Type B pancreatic cell (in vitro differentiated cells): ENCODE results near the gene GGT6. TPM values are rescaled to one million over a fixed set of nuclear protein-coding genes. Genes with fewer than 3 reads are reported as not detected.

Source experiments
- DNase-seq: peaks from one replicate; pipeline ENCODE4 v3.0.0; 2021; ENCODE audit warnings: mixed read lengths; ENCODE audit not compliant: unreplicated experiment; ENCODE audit errors: extremely low spot score
- H3K27ac Mint-ChIP-seq: 2 replicates; pipeline ENCODE4 v1.8.0; 2021; ENCODE audit warnings: mild to moderate bottlenecking, mixed read lengths
- H3K27me3 Mint-ChIP-seq: 2 replicates; pipeline ENCODE4 v1.8.0; 2021; ENCODE audit warnings: mixed read lengths
- H3K36me3 Mint-ChIP-seq: 2 replicates; pipeline ENCODE4 v1.8.0; 2021; ENCODE audit warnings: mixed read lengths
- H3K4me1 Mint-ChIP-seq: one replicate; pipeline ENCODE4 v1.8.0; 2021; ENCODE audit warnings: mixed read lengths; ENCODE audit not compliant: unreplicated experiment
- H3K4me3 Mint-ChIP-seq: 2 replicates; pipeline ENCODE4 v1.8.0; 2021; ENCODE audit warnings: mild to moderate bottlenecking, mixed read lengths
- H3K9me3 Mint-ChIP-seq: 2 replicates; pipeline ENCODE4 v1.8.0; 2021; ENCODE audit warnings: mixed read lengths
- CTCF ChIP-seq: fragments of 200-600 bp; sonication (generic); conservative IDR thresholded peaks from 2 replicates; pipeline ENCODE4 v1.5.0; 2021; ENCODE audit warnings: antibody characterized with exemption, mild to moderate bottlenecking
- long read RNA-seq: library from polyadenylated mRNA; unstranded; transcript quantifications from one replicate; pipeline ENCODE4 v2.0.0, GENCODE V29; 2020
- total RNA-seq: library from RNA; stranded (reverse); gene quantifications from 2 replicates; pipeline ENCODE4 v1.2.1, GENCODE V29; 2021; ENCODE audit warnings: low replicate concordance

The GGT6 gene
- total RNA-seq, result 1.0 and 1.4 TPM in 2 replicates
- long read RNA-seq, result 0 reads

- DNase-seq, result no peak
- TF ChIP-seq CTCF, result no peak
- Mint-ChIP-seq H3K9me3 (no peaks in the 10 kb centered on the region), H3K27me3 (no peaks in the 10 kb centered on the region), H3K36me3 (no peaks in the 10 kb centered on the region), H3K4me3 (no peak within 1 kb of the TSS), H3K4me1 (peaks cover 15% of the 10 kb centered on the region), H3K27ac (no peak within 1 kb of the TSS)
Measured at GRCh38 chr17:4560421-4560820, at the start of gene GGT6. Gene GGT6, minus strand, starts transcription at chr17:4560577. Its CDS starts 56 bp downstream, at chr17:4560521.

GRCh38 chr17:4610162-4610561 lies 49.8 kb upstream of the GGT6 start:
- Mint-ChIP-seq H3K4me1 (peaks cover 49% of the 10 kb centered on the region), H3K4me3 (peak overlapping the region; percentile 65)
- no peak for TF ChIP-seq CTCF

GRCh38 chr17:4609761-4610160 lies 49.4 kb upstream of the GGT6 start:
- peaks cover 8% of the 10 kb centered on the region for H3K36me3 Mint-ChIP-seq
- no peak for TF ChIP-seq CTCF
- H3K27ac Mint-ChIP-seq, result peak overlapping the region; percentile 80
- DNase-seq, result no peak
- H3K27me3 Mint-ChIP-seq, result no peaks in the 10 kb centered on the region
- peaks cover 49% of the 10 kb centered on the region for H3K4me1 Mint-ChIP-seq
- no peaks in the 10 kb centered on the region for H3K9me3 Mint-ChIP-seq
- H3K4me3 Mint-ChIP-seq, result no peak overlapping the region

More at GRCh38 chr17:4610162-4610561, 49.8 kb upstream of the GGT6 start:
- H3K36me3 Mint-ChIP-seq, result peaks cover 8% of the 10 kb centered on the region
- DNase-seq, result no peak
- H3K27ac Mint-ChIP-seq, result peak overlapping the region; percentile 80
- no peaks in the 10 kb centered on the region for H3K9me3 Mint-ChIP-seq
- no peaks in the 10 kb centered on the region for H3K27me3 Mint-ChIP-seq

- peak overlapping the region; percentile 75 for H3K4me3 Mint-ChIP-seq
- DNase-seq, result no peak
- peaks cover 17% of the 10 kb centered on the region for H3K36me3 Mint-ChIP-seq
- no peak for TF ChIP-seq CTCF
- H3K4me1 Mint-ChIP-seq, result peaks cover 59% of the 10 kb centered on the region
- H3K27ac Mint-ChIP-seq, result peak overlapping the region; percentile 70
- H3K9me3 Mint-ChIP-seq, result no peaks in the 10 kb centered on the region
- H3K27me3 Mint-ChIP-seq, result no peaks in the 10 kb centered on the region
Measured at GRCh38 chr17:4607773-4608187, 47.4 kb upstream of the GGT6 start.

GRCh38 chr17:4607261-4607741 lies 46.9 kb upstream of the GGT6 start:
- Mint-ChIP-seq H3K36me3 (peaks cover 17% of the 10 kb centered on the region), H3K4me3 (peak overlapping the region; percentile 75), H3K27me3 (no peaks in the 10 kb centered on the region), H3K4me1 (peaks cover 59% of the 10 kb centered on the region), H3K27ac (peak overlapping the region; percentile 70), H3K9me3 (no peaks in the 10 kb centered on the region)
- TF ChIP-seq CTCF, result no peak
- DNase-seq, result no peak
